HCT116 (cell line): ENCODE measurements around the gene FAIM2. TPM values are rescaled to one million over a fixed set of nuclear protein-coding genes. Genes with fewer than 3 reads are reported as not detected.

Experiments used
- ATAC-seq: fragments of 200-7000 bp; cut with Tn5 transposase; 2 replicates; pipeline ENCODE4 v1.9.1; 2020; ENCODE audit warnings: mild to moderate bottlenecking, moderate library complexity
- BruUV-seq: library from RNA; stranded (reverse); fragments of 400-500 nt; replicated peaks from 2 replicates; lab custom pipeline; 2021; lab: Mats Ljungman, UMichigan
- CTCF ChIA-PET: fragments of 300-600 bp; sonication (Branson Sonifier 250); formaldehyde crosslinking; loops from one replicate; lab custom pipeline; 2021; ENCODE audit warnings: antibody characterized with exemption; lab: Charles Lee
- POLR2A ChIA-PET: fragments of 300-600, 350-600 bp; sonication (Branson Sonifier 250); formaldehyde crosslinking; loops from one replicate; lab custom pipeline; 2021; ENCODE audit warnings: antibody characterized with exemption; lab: Charles Lee
- RAD21 ChIA-PET, 2 experiments: fragments of 300-600 bp; sonication (Branson Sonifier 250); formaldehyde crosslinking; loops; one replicate each; lab custom pipeline; 2023; ENCODE audit warnings: low total read pairs in 2 of 2; ENCODE audit not compliant: uncharacterized antibody in 2 of 2, unreplicated experiment in 2 of 2, low non-redundant PET in 1 of 2; lab: Charles Lee
- DNase-seq: peaks from one replicate; pipeline ENCODE4 v3.0.0-alpha.2; 2010; ENCODE audit warnings: low read depth, low spot score
- H2AFZ ChIP-seq: fragments of 200-600 bp; shearing (Covaris generic), sonication (generic); 2 replicates; pipeline ENCODE4 v1.6.1; 2017; ENCODE audit warnings: low read depth, mixed run types, mixed read lengths, antibody characterized with exemption, low read length; ENCODE audit not compliant: poor library complexity, severe bottlenecking
- H3K27ac ChIP-seq: 2 replicates; pipeline ENCODE4 v1.5.1; 2012; ENCODE audit warnings: low read depth, low read length
- H3K27me3 ChIP-seq: fragments of 200-600 bp; sonication (generic); 2 replicates; pipeline ENCODE4 v1.6.1; 2016; ENCODE audit warnings: mixed run types, low read length, mixed read lengths; ENCODE audit not compliant: insufficient read depth
- H3K36me3 ChIP-seq, 2 experiments: fragments of 200-500 bp in 1 of 2; fragments of 200-600 bp in 1 of 2; sonication (Bioruptor generic) in 1 of 2; sonication (generic) in 1 of 2; 2 replicates each; pipeline versions ENCODE4 v1.5.1 to v1.6.1; 2014 to 2016; ENCODE audit warnings: low read length in 2 of 2, inconsistent platforms in 1 of 2, mixed read lengths in 1 of 2, mixed run types in 1 of 2; ENCODE audit not compliant: insufficient read depth in 2 of 2, control insufficient read depth in 1 of 2
- H3K4me1 ChIP-seq, 2 experiments: fragments of 200-600 bp in 1 of 2; sonication (generic) in 1 of 2; 2 replicates each; pipeline versions ENCODE4 v1.5.1 to v1.6.1; 2012 to 2017; ENCODE audit warnings: low read length in 2 of 2, inconsistent platforms in 1 of 2, mild to moderate bottlenecking in 1 of 2, mixed read lengths in 1 of 2, mixed run types in 1 of 2, moderate library complexity in 1 of 2; ENCODE audit not compliant: insufficient read depth in 2 of 2, control insufficient read depth in 1 of 2
- H3K4me2 ChIP-seq: fragments of 200-600 bp; sonication (generic); 2 replicates; pipeline ENCODE4 v1.6.1; 2017; ENCODE audit warnings: mixed run types, low read length, mixed read lengths
- H3K4me3 ChIP-seq, 2 experiments: fragments of 200-600 bp in 1 of 2; sonication (generic) in 1 of 2; replicated peaks in 1 of 2; 2 replicates each; pipeline ENCODE4 v1.5.1; 2011 to 2016; ENCODE audit warnings: low read length in 2 of 2, control low read depth in 1 of 2, low read depth in 1 of 2, mild to moderate bottlenecking in 1 of 2, mixed read lengths in 1 of 2, mixed run types in 1 of 2
- H3K79me2 ChIP-seq: fragments of 200-600 bp; sonication (generic); 2 replicates; pipeline ENCODE4 v1.6.1; 2017; ENCODE audit warnings: mild to moderate bottlenecking, mixed run types, low read length, moderate library complexity, mixed read lengths; ENCODE audit not compliant: insufficient read depth
- H3K9ac ChIP-seq: fragments of 200-600 bp; sonication (generic); 2 replicates; pipeline ENCODE4 v1.6.1; 2016; ENCODE audit warnings: low read length, mixed read lengths
- H3K9me2 ChIP-seq: fragments of 200-600 bp; sonication (generic), shearing (Covaris generic); 2 replicates; pipeline ENCODE4 v1.6.1; 2017; ENCODE audit warnings: mixed run types, mild to moderate bottlenecking, moderate library complexity; ENCODE audit not compliant: insufficient read depth
- H3K9me3 ChIP-seq, 2 experiments: fragments of 200-500 bp in 1 of 2; fragments of 200-600 bp in 1 of 2; sonication (Bioruptor generic) in 1 of 2; sonication (generic) in 1 of 2; 2 replicates each; pipeline ENCODE4 v1.6.1; 2014 to 2017; ENCODE audit warnings: low read length in 2 of 2, mixed read lengths in 2 of 2, inconsistent platforms in 1 of 2, low read depth in 1 of 2, mild to moderate bottlenecking in 1 of 2, mixed run types in 1 of 2, moderate library complexity in 1 of 2; ENCODE audit not compliant: control insufficient read depth in 1 of 2, insufficient read depth in 1 of 2
- H4K20me1 ChIP-seq: fragments of 200-600 bp; sonication (generic), shearing (Covaris generic); 2 replicates; pipeline ENCODE4 v1.6.1; 2017; ENCODE audit warnings: mixed run types, mild to moderate bottlenecking, moderate library complexity; ENCODE audit not compliant: insufficient read depth
- ATF3 ChIP-seq: IDR thresholded peaks from 2 replicates; pipeline ENCODE4 v1.6.1; 2012
- CBX3 ChIP-seq: IDR thresholded peaks from 2 replicates; pipeline ENCODE4 v1.6.1; 2012; ENCODE audit warnings: low read depth
- CEBPB ChIP-seq: IDR thresholded peaks from 2 replicates; pipeline ENCODE4 v1.6.1; 2012; ENCODE audit warnings: low read depth
- CTCF ChIP-seq, 3 experiments: fragments of 200-600 bp in 1 of 3; sonication (generic) in 1 of 3; IDR thresholded peaks in 2 of 3; conservative IDR thresholded peaks in 1 of 3; 2 replicates each; pipeline ENCODE4 v1.5.1; 2012 to 2017; ENCODE audit warnings: low read depth in 2 of 3, low read length in 2 of 3, antibody characterized with exemption in 1 of 3, borderline replicate concordance in 1 of 3, control low read depth in 1 of 3, mild to moderate bottlenecking in 1 of 3, mixed read lengths in 1 of 3, mixed run types in 1 of 3, moderate library complexity in 1 of 3; ENCODE audit not compliant: insufficient read depth in 1 of 3
- ELF1 ChIP-seq: IDR thresholded peaks from 2 replicates; pipeline ENCODE4 v1.6.1; 2012; ENCODE audit warnings: low read depth, borderline replicate concordance
- EZH2 ChIP-seq: fragments of 200-600 bp; sonication (generic); IDR thresholded peaks from 2 replicates; pipeline ENCODE4 v1.6.1; 2017; ENCODE audit warnings: antibody characterized with exemption, mixed run types
- EZH2phosphoT487 ChIP-seq: fragments of 200-600 bp; IDR thresholded peaks from 2 replicates; pipeline ENCODE4 v1.6.1; 2018; ENCODE audit warnings: antibody characterized with exemption, borderline replicate concordance
- FOSL1 ChIP-seq: IDR thresholded peaks from 2 replicates; pipeline ENCODE4 v1.6.1; 2012; ENCODE audit warnings: low read depth
- JUND ChIP-seq: IDR thresholded peaks from 2 replicates; pipeline ENCODE4 v1.6.1; 2012
- MAX ChIP-seq: IDR thresholded peaks from 2 replicates; pipeline ENCODE4 v1.6.1; 2012
- POLR2A ChIP-seq: IDR thresholded peaks from 2 replicates; pipeline ENCODE4 v1.7.0; 2011; ENCODE audit warnings: borderline replicate concordance; ENCODE audit not compliant: insufficient read depth, insufficient read length; ENCODE audit errors: extremely low read depth
- POLR2AphosphoS5 ChIP-seq: IDR thresholded peaks from 2 replicates; pipeline ENCODE4 v1.6.1; 2011; ENCODE audit warnings: mild to moderate bottlenecking, low read depth, low read length, moderate library complexity
- RAD21 ChIP-seq: IDR thresholded peaks from 2 replicates; pipeline ENCODE4 v1.6.1; 2012; ENCODE audit warnings: low read depth, mild to moderate bottlenecking
- REST ChIP-seq: IDR thresholded peaks from 2 replicates; pipeline ENCODE4 v1.6.1; 2012; ENCODE audit warnings: low read depth
- SP1 ChIP-seq: IDR thresholded peaks from 2 replicates; pipeline ENCODE4 v1.6.1; 2012; ENCODE audit warnings: low read depth
- SRF ChIP-seq: IDR thresholded peaks from 2 replicates; pipeline ENCODE4 v1.6.1; 2012; ENCODE audit warnings: low read depth
- TCF7L2 ChIP-seq: IDR thresholded peaks from 2 replicates; pipeline ENCODE4 v1.7.0; 2011; ENCODE audit warnings: borderline replicate concordance, inconsistent platforms; ENCODE audit not compliant: insufficient read depth, insufficient read length; ENCODE audit errors: extremely low read depth
- YY1 ChIP-seq: IDR thresholded peaks from 2 replicates; pipeline ENCODE4 v1.6.1; 2011; ENCODE audit warnings: low read length, low read depth, moderate library complexity, mild to moderate bottlenecking; ENCODE audit not compliant: insufficient replicate concordance; ENCODE audit errors: extremely low read depth
- ZBTB33 ChIP-seq: IDR thresholded peaks from 2 replicates; pipeline ENCODE4 v1.6.1; 2011; ENCODE audit warnings: mild to moderate bottlenecking, low read length, moderate library complexity; ENCODE audit not compliant: insufficient replicate concordance; ENCODE audit errors: extremely low read depth
- ZFX ChIP-seq: fragments of 450-650 bp; IDR thresholded peaks from 2 replicates; pipeline ENCODE4 v1.6.1; 2017
- intact Hi-C: fragments of 100-400 bp; cut with micrococcal nuclease; formaldehyde crosslinking; loops from 2 replicates; pipeline ENCODE4 v1.10.0; 2022
- total RNA-seq: library from RNA; stranded (reverse); gene quantifications from one replicate; pipeline ENCODE4 v1.2.1, GENCODE V29; 2021; ENCODE audit not compliant: unreplicated experiment

Gene FAIM2
- total RNA-seq, 1 experiment from 2014 or later = not detected

- POLR2A ChIA-PET = no interaction called here
- no peak overlapping the region for H3K4me3 ChIP-seq
Observed at GRCh38 chr12:49939707-49940106, 36.0 kb upstream of the FAIM2 start.

More at GRCh38 chr12:49939707-49940106, 36.0 kb upstream of the FAIM2 start:
- TF ChIP-seq SRF (no peak), CBX3 (no peak), CEBPB (no peak), EZH2phosphoT487 (no peak), ZBTB33 (no peak), ELF1 (no peak), FOSL1 (no peak), SP1 (no peak), YY1 (no peak), ATF3 (no peak), TCF7L2 (no peak), EZH2 (no peak), POLR2A (no peak), CTCF (IDR thresholded peaks at IDR 0.05 in 2 of 3, conservative IDR thresholded peaks at IDR 0.05 in 1 of 3; ENCODE audit: borderline replicate concordance in 1 of 3, insufficient read depth in 1 of 3, low read depth in 2 of 3, low read length in 2 of 3) (no peak), RAD21 (no peak), MAX (no peak), ZFX (no peak), JUND (no peak), POLR2AphosphoS5 (no peak), REST (no peak)
- Histone ChIP-seq H3K9me2 (no peaks in the 10 kb centered on the region), H3K4me1 (no peaks in the 10 kb centered on the region; a peak in 1 of 4 replicates), H3K36me3 (no peaks in the 10 kb centered on the region), H3K9me3 (no peaks in the 10 kb centered on the region), H4K20me1 (no peaks in the 10 kb centered on the region), H3K79me2 (no peaks in the 10 kb centered on the region), H3K27ac (no peak overlapping the region), H3K27me3 (no peaks in the 10 kb centered on the region), H3K4me2 (no peak overlapping the region), H2AFZ (no peak overlapping the region), H3K9ac (no peak overlapping the region)
- no peak for DNase-seq
- CTCF ChIA-PET = interaction anchor here (0.6 to 0.9 kb wide), 2 partner anchors 26 to 1278 kb away, joined by 3 to 4 read pairs; partner anchors contain the start of gene POU6F1
- no peak for ATAC-seq
- intact Hi-C loops = no loop called here
- RAD21 ChIA-PET = no interaction called here
- BruUV-seq = no TSS peak
